K562 (cell line): ENCODE measurements around the gene TAC3. TPM values are rescaled to one million over a fixed set of nuclear protein-coding genes. Genes with fewer than 3 reads are reported as not detected.

Source experiments
- ATAC-seq: fragments of 200-7000 bp; cut with Tn5 transposase; 3 replicates; pipeline ENCODE4 v1.9.1; 2020; ENCODE audit warnings: moderate library complexity
- BruUV-seq: library from RNA; stranded (reverse); fragments of 400-500 nt; replicated peaks from 2 replicates; lab custom pipeline; 2021; lab: Mats Ljungman, UMichigan
- CTCF ChIA-PET: fragments of 300-600 bp; formaldehyde crosslinking; extraction: SDS; loops from one replicate; lab custom pipeline; 2021; ENCODE audit warnings: low intra/inter-chr PET ratio; lab: Yijun Ruan, JAX
- POLR2A ChIA-PET: fragments of 300-600, 350-650 bp; sonication (Branson Sonifier 250); formaldehyde crosslinking; extraction: SDS; loops from one replicate; lab custom pipeline; 2021; ENCODE audit warnings: antibody characterized with exemption, inconsistent platforms; lab: Yijun Ruan, JAX
- DNase-seq, 4 experiments: peaks; one replicate each; pipeline versions ENCODE4 v3.0.0 to v3.0.0-alpha.2; 2011 to 2018; ENCODE audit warnings: low spot score in 3 of 4, mixed read lengths in 3 of 4; ENCODE audit errors: extremely low read depth in 1 of 4
- FAIRE-seq: peaks from 2 replicates; lab custom pipeline; 2011; peaks lifted over from hg19 to GRCh38; lab: Jason Lieb, UNC
- H2AFZ ChIP-seq: 2 replicates; pipeline ENCODE4 v1.6.0; 2011; ENCODE audit warnings: low read depth, low read length, control low read depth, inconsistent platforms
- H3K27ac ChIP-seq: fragments of 200-600 bp; 3 replicates; pipeline ENCODE4 v1.8.0; 2011; ENCODE audit warnings: low read depth, mild to moderate bottlenecking, control low read depth, inconsistent platforms, low read length, moderate library complexity, mixed read lengths; ENCODE audit errors: extremely low read depth
- H3K27me3 ChIP-seq, 2 experiments: fragments of 300-600 bp in 1 of 2; 2 replicates in 1 of 2; 3 replicates in 1 of 2; pipeline versions ENCODE4 v1.6.0 to v1.8.0; 2011; ENCODE audit warnings: inconsistent platforms in 2 of 2, low read length in 2 of 2, mild to moderate bottlenecking in 1 of 2, mixed read lengths in 1 of 2, moderate library complexity in 1 of 2; ENCODE audit not compliant: control insufficient read depth in 2 of 2, insufficient read depth in 2 of 2
- H3K36me3 ChIP-seq: fragments of 300-600 bp; 3 replicates; pipeline ENCODE4 v1.8.0; 2011; ENCODE audit warnings: mild to moderate bottlenecking, low read length, inconsistent platforms; ENCODE audit not compliant: control insufficient read depth, insufficient read depth
- H3K4me1 ChIP-seq, 2 experiments: fragments of 200-600 bp in 1 of 2; replicated peaks in 1 of 2; 2 replicates in 1 of 2; 3 replicates in 1 of 2; pipeline versions ENCODE4 v1.5.1 to v1.8.0; 2011; ENCODE audit warnings: inconsistent platforms in 2 of 2, low read length in 2 of 2, mild to moderate bottlenecking in 1 of 2, mixed read lengths in 1 of 2, moderate library complexity in 1 of 2; ENCODE audit not compliant: control insufficient read depth in 2 of 2, insufficient read depth in 2 of 2
- H3K4me2 ChIP-seq: 2 replicates; pipeline ENCODE4 v1.6.1; 2011; ENCODE audit warnings: low read length, control low read depth, inconsistent platforms, mixed read lengths; ENCODE audit not compliant: insufficient read depth
- H3K4me3 ChIP-seq: fragments of 200-600 bp; sonication (generic), shearing (Covaris generic); 2 replicates; pipeline ENCODE4 v1.5.1; 2016; ENCODE audit warnings: control low read depth, inconsistent platforms
- H3K79me2 ChIP-seq: fragments of 200-600 bp; 3 replicates; pipeline ENCODE4 v1.8.0; 2011; ENCODE audit warnings: low read length, inconsistent platforms; ENCODE audit not compliant: control insufficient read depth, insufficient read depth
- H3K9ac ChIP-seq, 2 experiments: 2 replicates each; pipeline versions ENCODE4 v1.6.0 to v1.6.1; 2011; ENCODE audit warnings: low read depth in 2 of 2, low read length in 2 of 2, control low read depth in 1 of 2, inconsistent platforms in 1 of 2, mild to moderate bottlenecking in 1 of 2, mixed read lengths in 1 of 2; ENCODE audit not compliant: insufficient read depth in 1 of 2
- H3K9me1 ChIP-seq: one replicate; pipeline ENCODE4 v1.6.0; 2011; ENCODE audit warnings: inconsistent platforms, mild to moderate bottlenecking, low read length, moderate library complexity; ENCODE audit not compliant: control insufficient read depth, insufficient read depth
- H3K9me3 ChIP-seq: replicated peaks from 2 replicates; pipeline ENCODE4 v1.5.1; 2011; ENCODE audit warnings: low read depth, low read length, inconsistent platforms; ENCODE audit not compliant: control insufficient read depth, insufficient read depth
- H4K20me1 ChIP-seq: replicated peaks from 2 replicates; pipeline ENCODE4 v1.6.1; 2011; ENCODE audit warnings: low read length, inconsistent platforms, mixed read lengths; ENCODE audit not compliant: control insufficient read depth, insufficient read depth
- CC2D1A ChIP-seq: fragments of 450-650 bp; IDR thresholded peaks from 2 replicates; pipeline ENCODE4 v1.6.1; 2017; ENCODE audit warnings: mild to moderate bottlenecking
- DMBX1 ChIP-seq: fragments of 250-450 bp; sonication (Bioruptor Pico); IDR thresholded peaks from 2 replicates; pipeline ENCODE4 v1.8.0; 2022; ENCODE audit warnings: inconsistent platforms, mild to moderate bottlenecking, moderate library complexity, borderline replicate concordance
- HDAC8 ChIP-seq: fragments of 450-650 bp; IDR thresholded peaks from 2 replicates; pipeline ENCODE4 v1.6.1; 2016; ENCODE audit warnings: mild to moderate bottlenecking, missing genetic modification characterization, moderate library complexity, missing compliant biosample characterization
- RAD21 ChIP-seq, 2 experiments: fragments of 250-450 bp in 1 of 2; fragments of 450-650 bp in 1 of 2; sonication (Bioruptor Pico) in 1 of 2; formaldehyde crosslinking in 1 of 2; IDR thresholded peaks in 1 of 2; conservative IDR thresholded peaks in 1 of 2; 2 replicates each; pipeline versions ENCODE4 v1.4.0 to v1.8.0; 2020 to 2022; ENCODE audit warnings: mild to moderate bottlenecking in 2 of 2, moderate library complexity in 1 of 2
- RBM15 ChIP-seq: fragments of 200-400 bp; formaldehyde crosslinking; IDR thresholded peaks from 2 replicates; pipeline ENCODE4 v1.6.1; 2018; ENCODE audit warnings: mild to moderate bottlenecking, low read length, moderate library complexity; ENCODE audit not compliant: insufficient read depth
- TCF3 ChIP-seq: sonication (generic); formaldehyde crosslinking; IDR thresholded peaks from 2 replicates; pipeline ENCODE4 v1.4.0; 2020; ENCODE audit warnings: mild to moderate bottlenecking, missing genetic modification reagents
- TEAD2 ChIP-seq: fragments of 450-650 bp; IDR thresholded peaks from 2 replicates; pipeline ENCODE4 v1.6.1; 2016; ENCODE audit warnings: missing genetic modification characterization, control low read depth, missing compliant biosample characterization
- ZNF253 ChIP-seq: fragments of 250-450 bp; sonication (Bioruptor Pico); conservative IDR thresholded peaks from 2 replicates; pipeline ENCODE4 v1.6.1; 2021; ENCODE audit warnings: mild to moderate bottlenecking
- ZNF77 ChIP-seq: fragments of 250-450 bp; sonication (Bioruptor Pico); IDR thresholded peaks from 2 replicates; pipeline ENCODE4 v1.5.0; 2020
- WGBS: fragments of 100-300 bp; shearing (Covaris generic); methylation state at CpG from one replicate; pipeline ENCODE4 v1.1.6; 2016; ENCODE audit warnings: low coverage, mixed read lengths; ENCODE audit not compliant: insufficient coverage; ENCODE audit errors: missing lambda C conversion rate; 5-methylcytosine and 5-hydroxymethylcytosine counted together
- in situ Hi-C: fragments of 300-500 bp; cut with MboI; formaldehyde crosslinking; loops from 4 replicates; pipeline ENCODE4 v1.15.0; 2018; ENCODE audit warnings: inconsistent platforms, mixed read lengths
- intact Hi-C: fragments of 100-400 bp; cut with micrococcal nuclease; formaldehyde crosslinking; loops from 2 replicates; pipeline ENCODE4 v1.14.2; 2022
- polyA plus RNA-seq, 8 experiments: library from polyadenylated mRNA; depleted of rRNA in 4 of 8; stranded (reverse) in 5 of 8; unstranded in 3 of 8; fragments of >200 nt; fragmentation: Nextera tagmentation in 2 of 8; fragmentation: Illumina TruSeq in 1 of 8; extraction: Ambion mirVana in 2 of 8; extraction: Trizol in 1 of 8; gene quantifications; 2 replicates each; pipeline versions ENCODE4 v1.2.1 to v1.2.3, GENCODE V29; 2011 to 2014; ENCODE audit warnings: inconsistent platforms in 1 of 8, missing spikeins in 1 of 8
- total RNA-seq, 7 experiments: library from RNA; depleted of rRNA in 6 of 7; stranded (reverse); fragments of >200 nt in 6 of 7; fragmentation: Illumina TruSeq in 2 of 7; extraction: Trizol in 2 of 7; gene quantifications; 2 replicates each; pipeline versions ENCODE4 v1.2.1 to v1.2.3, GENCODE V29; 2011 to 2021; ENCODE audit warnings: low replicate concordance in 1 of 7
- TF ChIP-seq, protein P1 (sequence below): sonication (generic); formaldehyde crosslinking; IDR thresholded peaks from 2 replicates; pipeline ENCODE4 v1.8.1; 2022; ENCODE audit warnings: missing genetic modification reagents
- TF ChIP-seq, protein P2 (sequence below), 2 experiments: fragments of 150-350 bp in 1 of 2; IDR thresholded peaks; 2 replicates each; pipeline ENCODE4 v1.6.1; 2012 to 2016; ENCODE audit warnings: low read depth in 2 of 2, low read length in 2 of 2, mild to moderate bottlenecking in 1 of 2, moderate library complexity in 1 of 2

TAC3 gene
- total and polyA plus RNA-seq, 9 of the 15 experiments (the other 6 are each of a cell fraction or from before 2014, with no cell fraction given) = 0.29 to 2.8 (median 1.4) TPM

DNA sequence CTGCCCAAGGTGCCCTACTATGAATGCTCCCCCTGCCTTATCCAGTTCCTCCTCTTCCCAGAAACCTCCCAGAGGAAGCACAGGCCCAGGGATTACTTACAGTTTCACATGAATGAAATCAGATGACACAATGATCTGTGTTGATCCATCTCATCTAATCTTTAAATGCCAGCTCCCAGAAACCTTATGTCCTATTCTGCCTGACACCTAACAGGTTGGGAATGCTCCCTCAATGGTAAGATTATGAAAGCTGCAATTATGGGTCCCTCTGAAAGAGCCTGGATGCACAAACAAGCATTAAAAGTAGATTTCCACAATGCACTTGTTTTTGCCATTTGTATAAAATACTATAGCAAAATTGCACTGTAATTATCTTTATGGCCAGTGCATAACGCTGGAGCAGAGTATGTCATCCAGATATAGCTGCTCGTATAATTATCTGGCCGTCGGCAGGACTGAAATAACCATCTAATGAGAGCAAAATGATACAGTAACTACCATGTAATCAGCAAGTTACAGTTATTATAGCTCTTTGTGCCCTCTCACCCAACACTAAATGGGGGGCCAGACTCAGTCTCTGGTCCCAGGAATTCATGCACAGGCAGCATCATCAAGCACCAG, 5.6 kb downstream of the TAC3 start:
- Histone ChIP-seq H3K9me3 (no peaks in the 10 kb centered on the region), H3K4me2 (no peak overlapping the region), H2AFZ (no peak overlapping the region), H3K9me1 (no peaks in the 10 kb centered on the region), H3K4me1 (peaks cover 6 to 24% of the 10 kb centered on the region in 2 experiments; a peak in 4 of 5 replicates), H3K36me3 (no peaks in the 10 kb centered on the region), H3K79me2 (peaks cover 5% of the 10 kb centered on the region), H3K27me3 (peaks cover 2 to 20% of the 10 kb centered on the region in 2 experiments), H3K9ac (no peak overlapping the region), H3K4me3 (no peak overlapping the region), H4K20me1 (no peaks in the 10 kb centered on the region), H3K27ac (no peak overlapping the region)
- WGBS = 49% methylated on average over 4 of the region's 4 CpGs
- BruUV-seq = no TSS peak
- ATAC-seq = no peak
- CTCF ChIA-PET = interaction anchor here (0.7 kb wide), 1 partner anchor 50 kb away, joined by 3 read pairs; no protein-coding TSS in a partner anchor
- in situ Hi-C loops (loop anchor here (5.0 kb wide), 1 partner anchor 42 kb away; the partner anchor contains the start of gene MYO1A), intact Hi-C loops (no loop called here)
- POLR2A ChIA-PET = interaction anchor here (0.5 to 0.8 kb wide), 3 partner anchors 9 to 47 kb away, joined by 3 to 4 read pairs (median 4); no protein-coding TSS in a partner anchor
- no peak for FAIRE-seq
- no peak for DNase-seq
- no peak for TF ChIP-seq RAD21 (CRISPR knock-in tag; conservative IDR thresholded peaks at IDR 0.05 in 1 of 2, IDR thresholded peaks at IDR 0.05 in 1 of 2)
- no peak for TF ChIP-seq DMBX1 (CRISPR knock-in tag)
- TF ChIP-seq HDAC8 (tag) = no peak
- TF ChIP-seq TCF3 (CRISPR knock-in tag) = no peak
- no peak for TF ChIP-seq TEAD2
- no peak for TF ChIP-seq ZNF77 (CRISPR knock-in tag)
- TF ChIP-seq, protein P1, sequence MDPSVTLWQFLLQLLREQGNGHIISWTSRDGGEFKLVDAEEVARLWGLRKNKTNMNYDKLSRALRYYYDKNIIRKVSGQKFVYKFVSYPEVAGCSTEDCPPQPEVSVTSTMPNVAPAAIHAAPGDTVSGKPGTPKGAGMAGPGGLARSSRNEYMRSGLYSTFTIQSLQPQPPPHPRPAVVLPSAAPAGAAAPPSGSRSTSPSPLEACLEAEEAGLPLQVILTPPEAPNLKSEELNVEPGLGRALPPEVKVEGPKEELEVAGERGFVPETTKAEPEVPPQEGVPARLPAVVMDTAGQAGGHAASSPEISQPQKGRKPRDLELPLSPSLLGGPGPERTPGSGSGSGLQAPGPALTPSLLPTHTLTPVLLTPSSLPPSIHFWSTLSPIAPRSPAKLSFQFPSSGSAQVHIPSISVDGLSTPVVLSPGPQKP (CRISPR knock-in tag) = no peak
- TF ChIP-seq, protein P2, sequence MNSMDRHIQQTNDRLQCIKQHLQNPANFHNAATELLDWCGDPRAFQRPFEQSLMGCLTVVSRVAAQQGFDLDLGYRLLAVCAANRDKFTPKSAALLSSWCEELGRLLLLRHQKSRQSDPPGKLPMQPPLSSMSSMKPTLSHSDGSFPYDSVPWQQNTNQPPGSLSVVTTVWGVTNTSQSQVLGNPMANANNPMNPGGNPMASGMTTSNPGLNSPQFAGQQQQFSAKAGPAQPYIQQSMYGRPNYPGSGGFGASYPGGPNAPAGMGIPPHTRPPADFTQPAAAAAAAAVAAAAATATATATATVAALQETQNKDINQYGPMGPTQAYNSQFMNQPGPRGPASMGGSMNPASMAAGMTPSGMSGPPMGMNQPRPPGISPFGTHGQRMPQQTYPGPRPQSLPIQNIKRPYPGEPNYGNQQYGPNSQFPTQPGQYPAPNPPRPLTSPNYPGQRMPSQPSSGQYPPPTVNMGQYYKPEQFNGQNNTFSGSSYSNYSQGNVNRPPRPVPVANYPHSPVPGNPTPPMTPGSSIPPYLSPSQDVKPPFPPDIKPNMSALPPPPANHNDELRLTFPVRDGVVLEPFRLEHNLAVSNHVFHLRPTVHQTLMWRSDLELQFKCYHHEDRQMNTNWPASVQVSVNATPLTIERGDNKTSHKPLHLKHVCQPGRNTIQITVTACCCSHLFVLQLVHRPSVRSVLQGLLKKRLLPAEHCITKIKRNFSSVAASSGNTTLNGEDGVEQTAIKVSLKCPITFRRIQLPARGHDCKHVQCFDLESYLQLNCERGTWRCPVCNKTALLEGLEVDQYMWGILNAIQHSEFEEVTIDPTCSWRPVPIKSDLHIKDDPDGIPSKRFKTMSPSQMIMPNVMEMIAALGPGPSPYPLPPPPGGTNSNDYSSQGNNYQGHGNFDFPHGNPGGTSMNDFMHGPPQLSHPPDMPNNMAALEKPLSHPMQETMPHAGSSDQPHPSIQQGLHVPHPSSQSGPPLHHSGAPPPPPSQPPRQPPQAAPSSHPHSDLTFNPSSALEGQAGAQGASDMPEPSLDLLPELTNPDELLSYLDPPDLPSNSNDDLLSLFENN (IDR thresholded peaks at IDR 0.05; ENCODE audit: low read depth in 2 of 2, low read length in 2 of 2) = no peak
- no peak for TF ChIP-seq CC2D1A
- no peak for TF ChIP-seq ZNF253 (CRISPR knock-in tag)
- TF ChIP-seq RBM15 = no peak
